ENCODE results near the gene MBD3L2B.
"Not testable (repeated sequence)": the region's sequence is repeated elsewhere in the genome, so short reads cannot be mapped to it uniquely, and the experiment has no call there.

The MBD3L2B gene

DNA sequence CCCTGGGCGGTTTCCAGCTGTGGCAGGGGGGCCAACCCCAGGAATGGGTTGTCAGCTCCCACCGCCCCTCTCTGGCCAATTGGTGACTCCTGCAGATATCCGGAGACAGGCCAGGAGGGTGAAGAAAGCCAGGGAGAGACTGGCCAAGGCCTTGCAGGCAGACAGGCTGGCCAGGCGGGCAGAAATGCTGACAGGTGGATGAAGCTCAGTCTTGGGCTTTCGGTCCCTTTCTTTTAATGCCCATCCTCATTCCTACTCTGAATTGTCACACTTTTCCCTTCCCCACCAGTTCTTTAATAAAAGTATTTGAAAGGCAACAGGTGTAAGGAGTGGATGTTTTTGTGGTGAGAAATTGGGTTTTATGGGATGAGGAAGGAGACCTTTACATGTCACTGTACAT is 30.2 kb upstream of the MBD3L2B start:
- not testable (repeated sequence) for H4K20me1 ChIP-seq (ENCODE audit: control insufficient read depth, insufficient read depth, low read depth, low read length); H3K4me3 ChIP-seq (ENCODE audit: low read length); H3K79me2 ChIP-seq (ENCODE audit: control insufficient read depth, low read length); H3K27me3 ChIP-seq (ENCODE audit: control insufficient read depth, low read length); H3K4me2 ChIP-seq (ENCODE audit: low read length); H3K27ac ChIP-seq (ENCODE audit: low read depth, low read length); H3F3A ChIP-seq (ENCODE audit: control insufficient read depth, insufficient read depth); H3K4me1 ChIP-seq (ENCODE audit: control insufficient read depth, low read length); H3K9me2 ChIP-seq (replicated peaks; ENCODE audit: control insufficient read depth, low read length); H3K36me3 ChIP-seq (ENCODE audit: control insufficient read depth, low read length); H3K9me3 ChIP-seq (ENCODE audit: control insufficient read depth, insufficient read depth, low read length)

GRCh38 chr19:7049021-7049420 is 27.8 kb upstream of the MBD3L2B start, which contains the start of gene MBD3L2:
Gene MBD3L2 (plus strand): TSS chr19:7049321. CDS start chr19:7049374, 53 bp downstream.
- H3K4me2 ChIP-seq (ENCODE audit: low read length); H3K9me3 ChIP-seq (ENCODE audit: control insufficient read depth, insufficient read depth, low read length); H3K4me1 ChIP-seq (ENCODE audit: control insufficient read depth, low read length); H3K27me3 ChIP-seq (ENCODE audit: control insufficient read depth, low read length); H3K4me3 ChIP-seq (ENCODE audit: low read length); H4K20me1 ChIP-seq (ENCODE audit: control insufficient read depth, insufficient read depth, low read depth, low read length); H3K27ac ChIP-seq (ENCODE audit: low read depth, low read length); H3K9me2 ChIP-seq (replicated peaks; ENCODE audit: control insufficient read depth, low read length); H3K79me2 ChIP-seq (ENCODE audit: control insufficient read depth, low read length); H3K36me3 ChIP-seq (ENCODE audit: control insufficient read depth, low read length); H3F3A ChIP-seq (ENCODE audit: control insufficient read depth, insufficient read depth): not testable (repeated sequence)

DNA sequence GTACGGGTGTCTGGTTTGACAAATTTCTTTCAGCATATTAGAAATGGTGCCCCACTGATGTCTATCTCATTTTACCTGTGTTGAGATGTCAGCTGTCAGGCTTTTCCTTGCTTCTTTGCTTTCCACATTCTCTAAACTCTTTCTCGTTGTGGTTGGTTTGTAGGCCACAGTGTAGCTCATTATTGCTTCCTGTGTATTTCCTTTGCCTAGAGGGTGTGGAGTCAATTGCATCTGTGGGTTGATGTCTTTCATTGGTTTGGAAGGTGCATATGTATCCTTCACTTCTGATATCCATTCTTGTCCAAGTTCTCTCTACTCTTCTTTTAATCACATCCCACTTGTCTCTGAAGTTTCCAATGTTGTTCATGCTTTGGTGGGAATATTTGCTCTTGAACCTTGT is 20.3 kb upstream of the MBD3L2B start:
- not testable (repeated sequence) for H3K27me3 ChIP-seq (ENCODE audit: control insufficient read depth, low read length); H3K4me2 ChIP-seq (ENCODE audit: low read length); H4K20me1 ChIP-seq (ENCODE audit: control insufficient read depth, insufficient read depth, low read depth, low read length); H3K27ac ChIP-seq (ENCODE audit: low read depth, low read length); H3K9me3 ChIP-seq (ENCODE audit: control insufficient read depth, insufficient read depth, low read length); H3K4me1 ChIP-seq (ENCODE audit: control insufficient read depth, low read length); H3F3A ChIP-seq (ENCODE audit: control insufficient read depth, insufficient read depth); H3K79me2 ChIP-seq (ENCODE audit: control insufficient read depth, low read length); H3K36me3 ChIP-seq (ENCODE audit: control insufficient read depth, low read length); H3K4me3 ChIP-seq (ENCODE audit: low read length); H3K9me2 ChIP-seq (replicated peaks; ENCODE audit: control insufficient read depth, low read length)

DNA sequence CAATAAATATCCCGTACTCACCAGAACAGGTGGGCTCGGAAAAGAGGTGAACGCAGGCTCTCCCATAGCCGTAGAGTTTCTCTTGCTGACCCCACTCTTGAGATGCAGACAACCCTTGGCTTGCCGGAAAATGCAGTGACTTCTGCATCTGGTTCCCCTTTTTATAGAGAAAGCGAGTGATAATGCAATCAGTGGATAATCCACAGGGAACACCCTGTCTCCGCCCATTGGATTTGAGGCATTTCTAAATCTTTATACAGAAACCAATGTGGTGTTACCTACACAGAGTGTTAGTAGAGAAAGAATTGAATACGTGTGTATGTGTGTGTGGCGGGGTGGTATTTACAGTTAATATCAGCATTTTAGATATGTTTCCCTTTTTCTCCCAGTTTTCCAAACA is 18.8 kb upstream of the MBD3L2B start, which contains the start of gene MBD3L4:
Gene MBD3L4, minus strand, starts transcription at position 101 of the 400 bp plus-strand sequence. Its CDS starts 35 bp downstream, at position 66.
- H3K27ac ChIP-seq (ENCODE audit: low read depth, low read length); H3K79me2 ChIP-seq (ENCODE audit: control insufficient read depth, low read length); H3F3A ChIP-seq (ENCODE audit: control insufficient read depth, insufficient read depth); H4K20me1 ChIP-seq (ENCODE audit: control insufficient read depth, insufficient read depth, low read depth, low read length); H3K4me3 ChIP-seq (ENCODE audit: low read length); H3K9me3 ChIP-seq (ENCODE audit: control insufficient read depth, insufficient read depth, low read length); H3K9me2 ChIP-seq (replicated peaks; ENCODE audit: control insufficient read depth, low read length); H3K36me3 ChIP-seq (ENCODE audit: control insufficient read depth, low read length); H3K4me2 ChIP-seq (ENCODE audit: low read length); H3K27me3 ChIP-seq (ENCODE audit: control insufficient read depth, low read length); H3K4me1 ChIP-seq (ENCODE audit: control insufficient read depth, low read length): not testable (repeated sequence)

DNA sequence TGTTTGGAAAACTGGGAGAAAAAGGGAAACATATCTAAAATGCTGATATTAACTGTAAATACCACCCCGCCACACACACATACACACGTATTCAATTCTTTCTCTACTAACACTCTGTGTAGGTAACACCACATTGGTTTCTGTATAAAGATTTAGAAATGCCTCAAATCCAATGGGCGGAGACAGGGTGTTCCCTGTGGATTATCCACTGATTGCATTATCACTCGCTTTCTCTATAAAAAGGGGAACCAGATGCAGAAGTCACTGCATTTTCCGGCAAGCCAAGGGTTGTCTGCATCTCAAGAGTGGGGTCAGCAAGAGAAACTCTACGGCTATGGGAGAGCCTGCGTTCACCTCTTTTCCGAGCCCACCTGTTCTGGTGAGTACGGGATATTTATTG is 9.0 kb upstream of the MBD3L2B start, which contains the start of gene MBD3L5:
Gene MBD3L5, plus strand, starts transcription at position 301 of the 400 bp plus-strand sequence. Its CDS starts 34 bp downstream, at position 335.
- not testable (repeated sequence) for H3K4me2 ChIP-seq (ENCODE audit: low read length); H3K36me3 ChIP-seq (ENCODE audit: control insufficient read depth, low read length); H3F3A ChIP-seq (ENCODE audit: control insufficient read depth, insufficient read depth); H3K9me2 ChIP-seq (replicated peaks; ENCODE audit: control insufficient read depth, low read length); H3K4me1 ChIP-seq (ENCODE audit: control insufficient read depth, low read length); H3K27me3 ChIP-seq (ENCODE audit: control insufficient read depth, low read length); H3K9me3 ChIP-seq (ENCODE audit: control insufficient read depth, insufficient read depth, low read length); H3K4me3 ChIP-seq (ENCODE audit: low read length); H3K79me2 ChIP-seq (ENCODE audit: control insufficient read depth, low read length); H4K20me1 ChIP-seq (ENCODE audit: control insufficient read depth, insufficient read depth, low read depth, low read length); H3K27ac ChIP-seq (ENCODE audit: low read depth, low read length)

- H3K4me3 ChIP-seq (ENCODE audit: low read length); H3K36me3 ChIP-seq (ENCODE audit: control insufficient read depth, low read length); H3K27ac ChIP-seq (ENCODE audit: low read depth, low read length); H3K4me2 ChIP-seq (ENCODE audit: low read length); H4K20me1 ChIP-seq (ENCODE audit: control insufficient read depth, insufficient read depth, low read depth, low read length); H3K4me1 ChIP-seq (ENCODE audit: control insufficient read depth, low read length); H3K9me2 ChIP-seq (replicated peaks; ENCODE audit: control insufficient read depth, low read length); H3K27me3 ChIP-seq (ENCODE audit: control insufficient read depth, low read length); H3K9me3 ChIP-seq (ENCODE audit: control insufficient read depth, insufficient read depth, low read length); H3K79me2 ChIP-seq (ENCODE audit: control insufficient read depth, low read length); H3F3A ChIP-seq (ENCODE audit: control insufficient read depth, insufficient read depth): not testable (repeated sequence)
Measured at GRCh38 chr19:7028790-7029189, 7.6 kb upstream of the MBD3L2B start.
